ENCODE results near the gene GLI3. TPM values are rescaled to one million over a fixed set of nuclear protein-coding genes. Genes with fewer than 3 reads are reported as not detected.

The GLI3 gene
- total RNA-seq (under 1 TPM; 0.44 to 0.46 TPM), polyA plus RNA-seq (0.16 TPM)

GRCh38 chr7:42236976-42237810 lies at the start of gene GLI3:
Gene GLI3, minus strand, starts transcription at chr7:42237209. Its CDS starts 13,956 bp downstream, at chr7:42223253.
- H3K27ac Mint-ChIP-seq, result peak within 1 kb of the TSS in 1 of 8 donors; percentile 29
- H3K27ac ChIP-seq (ENCODE audit: low read depth, low read length), result no peak within 1 kb of the TSS
- ChIA-PET POLR2A (no interaction called here), CTCF (no interaction called here)
- H3K9me3 ChIP-seq (ENCODE audit: low read length), result no peaks in the 10 kb centered on the region
- peak within 1 kb of the TSS; percentile 54 to 78 (median 70) for H3K4me3 Mint-ChIP-seq
- no peaks in the 10 kb centered on the region for H3K27me3 ChIP-seq (ENCODE audit: insufficient read depth, low read length, poor library complexity, severe bottlenecking)
- no peak within 1 kb of the TSS for H3K4me3 ChIP-seq (ENCODE audit: low read length)
- H3K4me1 ChIP-seq (ENCODE audit: insufficient read depth, low read length), result no peaks in the 10 kb centered on the region
- H3K9me3 Mint-ChIP-seq, result peaks cover 0 to 6% (median 0%) of the 10 kb centered on the region in 5 donors
- DNase-seq, result no peak
- no peaks in the 10 kb centered on the region for H3K36me3 Mint-ChIP-seq
- H3K36me3 ChIP-seq (ENCODE audit: insufficient read depth, low read length), result no peaks in the 10 kb centered on the region
- peaks cover 34 to 70% of the 10 kb centered on the region in 2 donors for H3K27me3 Mint-ChIP-seq
- H3K4me1 Mint-ChIP-seq, result peaks cover 8 to 19% (median 10%) of the 10 kb centered on the region in 3 donors

- Histone ChIP-seq H3K27ac (ENCODE audit: low read depth, low read length) (no peak overlapping the region), H3K36me3 (ENCODE audit: insufficient read depth, low read length) (no peaks in the 10 kb centered on the region), H3K4me1 (ENCODE audit: insufficient read depth, low read length) (no peaks in the 10 kb centered on the region), H3K9me3 (ENCODE audit: low read length) (no peaks in the 10 kb centered on the region), H3K27me3 (ENCODE audit: insufficient read depth, low read length, poor library complexity, severe bottlenecking) (no peaks in the 10 kb centered on the region), H3K4me3 (ENCODE audit: low read length) (no peak overlapping the region)
- Mint-ChIP-seq H3K9me3 (peaks cover 0 to 5% (median 2%) of the 10 kb centered on the region in 5 donors), H3K27ac (no peak overlapping the region), H3K4me3 (no peak overlapping the region), H3K4me1 (no peaks in the 10 kb centered on the region), H3K36me3 (no peaks in the 10 kb centered on the region), H3K27me3 (peaks cover 0 to 6% of the 10 kb centered on the region in 2 donors)
- no peak for DNase-seq
- POLR2A ChIA-PET, result no interaction called here
- CTCF ChIA-PET, result no interaction called here
Observed at GRCh38 chr7:42285383-42285824, 48.4 kb upstream of the GLI3 start.

- Mint-ChIP-seq H3K27ac (no peak overlapping the region), H3K4me3 (no peak overlapping the region), H3K9me3 (peaks cover 0 to 5% (median 2%) of the 10 kb centered on the region in 5 donors), H3K27me3 (peaks cover 0 to 6% of the 10 kb centered on the region in 2 donors), H3K36me3 (no peaks in the 10 kb centered on the region), H3K4me1 (no peaks in the 10 kb centered on the region)
- H3K4me1 ChIP-seq (ENCODE audit: insufficient read depth, low read length), result no peaks in the 10 kb centered on the region
- H3K9me3 ChIP-seq (ENCODE audit: low read length), result no peaks in the 10 kb centered on the region
- no peaks in the 10 kb centered on the region for H3K27me3 ChIP-seq (ENCODE audit: insufficient read depth, low read length, poor library complexity, severe bottlenecking)
- ChIA-PET CTCF (no interaction called here), POLR2A (no interaction called here)
- no peak for DNase-seq
- H3K4me3 ChIP-seq (ENCODE audit: low read length), result no peak overlapping the region
- H3K27ac ChIP-seq (ENCODE audit: low read depth, low read length), result no peak overlapping the region
- H3K36me3 ChIP-seq (ENCODE audit: insufficient read depth, low read length), result no peaks in the 10 kb centered on the region
Observed at GRCh38 chr7:42283553-42283952, 46.5 kb upstream of the GLI3 start.

- Histone ChIP-seq H3K36me3 (ENCODE audit: insufficient read depth, low read length) (no peaks in the 10 kb centered on the region), H3K4me3 (ENCODE audit: low read length) (no peak overlapping the region), H3K27me3 (ENCODE audit: insufficient read depth, low read length, poor library complexity, severe bottlenecking) (no peaks in the 10 kb centered on the region), H3K4me1 (ENCODE audit: insufficient read depth, low read length) (no peaks in the 10 kb centered on the region), H3K27ac (ENCODE audit: low read depth, low read length) (no peak overlapping the region), H3K9me3 (ENCODE audit: low read length) (no peaks in the 10 kb centered on the region)
- ChIA-PET CTCF (no interaction called here), POLR2A (no interaction called here)
- H3K4me3 Mint-ChIP-seq, result no peak overlapping the region
- no peak for DNase-seq
- H3K27me3 Mint-ChIP-seq, result peaks cover 0 to 3% of the 10 kb centered on the region in 2 donors
- peaks cover 0 to 4% (median 0%) of the 10 kb centered on the region in 5 donors for H3K9me3 Mint-ChIP-seq
- H3K27ac Mint-ChIP-seq, result no peak overlapping the region
- no peaks in the 10 kb centered on the region for H3K36me3 Mint-ChIP-seq
- no peaks in the 10 kb centered on the region for H3K4me1 Mint-ChIP-seq
Observed at GRCh38 chr7:42278344-42278743, 41.3 kb upstream of the GLI3 start.

GRCh38 chr7:42274053-42274452 lies 37.0 kb upstream of the GLI3 start:
- H3K27me3 ChIP-seq (ENCODE audit: insufficient read depth, low read length, poor library complexity, severe bottlenecking), result no peaks in the 10 kb centered on the region
- DNase-seq, result no peak
- POLR2A ChIA-PET, result no interaction called here
- CTCF ChIA-PET, result no interaction called here
- Mint-ChIP-seq H3K27ac (no peak overlapping the region), H3K36me3 (no peaks in the 10 kb centered on the region), H3K4me1 (no peaks in the 10 kb centered on the region), H3K27me3 (no peaks in the 10 kb centered on the region), H3K9me3 (peaks cover 0 to 2% (median 0%) of the 10 kb centered on the region in 5 donors), H3K4me3 (no peak overlapping the region)
- no peak overlapping the region for H3K4me3 ChIP-seq (ENCODE audit: low read length)
- no peaks in the 10 kb centered on the region for H3K9me3 ChIP-seq (ENCODE audit: low read length)
- no peak overlapping the region for H3K27ac ChIP-seq (ENCODE audit: low read depth, low read length)
- no peaks in the 10 kb centered on the region for H3K4me1 ChIP-seq (ENCODE audit: insufficient read depth, low read length)
- no peaks in the 10 kb centered on the region for H3K36me3 ChIP-seq (ENCODE audit: insufficient read depth, low read length)

- Mint-ChIP-seq H3K27ac (no peak overlapping the region), H3K27me3 (no peaks in the 10 kb centered on the region), H3K9me3 (peaks cover 0 to 9% (median 1%) of the 10 kb centered on the region in 5 donors), H3K4me1 (no peaks in the 10 kb centered on the region), H3K36me3 (no peaks in the 10 kb centered on the region), H3K4me3 (no peak overlapping the region)
- Histone ChIP-seq H3K27me3 (ENCODE audit: insufficient read depth, low read length, poor library complexity, severe bottlenecking) (no peaks in the 10 kb centered on the region), H3K4me1 (ENCODE audit: insufficient read depth, low read length) (no peaks in the 10 kb centered on the region), H3K4me3 (ENCODE audit: low read length) (no peak overlapping the region), H3K9me3 (ENCODE audit: low read length) (no peaks in the 10 kb centered on the region), H3K36me3 (ENCODE audit: insufficient read depth, low read length) (no peaks in the 10 kb centered on the region), H3K27ac (ENCODE audit: low read depth, low read length) (no peak overlapping the region)
- CTCF ChIA-PET, result no interaction called here
- no peak for DNase-seq
- POLR2A ChIA-PET, result no interaction called here
Observed at GRCh38 chr7:42272793-42273665, 36.0 kb upstream of the GLI3 start.

- Histone ChIP-seq H3K27me3 (ENCODE audit: insufficient read depth, low read length, poor library complexity, severe bottlenecking) (no peaks in the 10 kb centered on the region), H3K4me1 (ENCODE audit: insufficient read depth, low read length) (no peaks in the 10 kb centered on the region), H3K27ac (ENCODE audit: low read depth, low read length) (no peak overlapping the region), H3K4me3 (ENCODE audit: low read length) (no peak overlapping the region), H3K36me3 (ENCODE audit: insufficient read depth, low read length) (no peaks in the 10 kb centered on the region), H3K9me3 (ENCODE audit: low read length) (no peaks in the 10 kb centered on the region)
- no peak for DNase-seq
- CTCF ChIA-PET, result no interaction called here
- POLR2A ChIA-PET, result no interaction called here
- Mint-ChIP-seq H3K36me3 (no peaks in the 10 kb centered on the region), H3K27me3 (peaks cover 0 to 6% of the 10 kb centered on the region in 2 donors), H3K4me1 (no peaks in the 10 kb centered on the region), H3K9me3 (peaks cover 0 to 9% (median 3%) of the 10 kb centered on the region in 5 donors), H3K27ac (no peak overlapping the region), H3K4me3 (no peak overlapping the region)
Observed at GRCh38 chr7:42269161-42269560, 32.2 kb upstream of the GLI3 start.

GRCh38 chr7:42264702-42265101 lies 27.7 kb upstream of the GLI3 start:
- Histone ChIP-seq H3K27me3 (ENCODE audit: insufficient read depth, low read length, poor library complexity, severe bottlenecking) (no peaks in the 10 kb centered on the region), H3K4me1 (ENCODE audit: insufficient read depth, low read length) (no peaks in the 10 kb centered on the region), H3K9me3 (ENCODE audit: low read length) (no peaks in the 10 kb centered on the region), H3K36me3 (ENCODE audit: insufficient read depth, low read length) (no peaks in the 10 kb centered on the region), H3K27ac (ENCODE audit: low read depth, low read length) (no peak overlapping the region), H3K4me3 (ENCODE audit: low read length) (no peak overlapping the region)
- Mint-ChIP-seq H3K36me3 (no peaks in the 10 kb centered on the region), H3K27me3 (peaks cover 0 to 6% of the 10 kb centered on the region in 2 donors), H3K4me3 (no peak overlapping the region), H3K4me1 (no peaks in the 10 kb centered on the region), H3K27ac (no peak overlapping the region), H3K9me3 (peaks cover 0 to 13% (median 3%) of the 10 kb centered on the region in 5 donors)
- no peak for DNase-seq
- POLR2A ChIA-PET, result no interaction called here
- CTCF ChIA-PET, result no interaction called here

Measured in CD8-positive, alpha-beta memory T cell (primary cell).